Sigmoid colon (tissue), 7 donors: ENCODE results near the gene CMC1. TPM values are rescaled to one million over a fixed set of nuclear protein-coding genes. Genes with fewer than 3 reads are reported as not detected.

Experiments
- DNase-seq: peaks from one replicate; pipeline ENCODE4 v3.0.0-alpha.2; 2019
- H3K27ac ChIP-seq, 4 donors: fragments of 200-600 bp; sonication (generic); one replicate each; pipeline ENCODE4 v1.5.1; 2016 to 2019; ENCODE audit warnings: mild to moderate bottlenecking in 1 of 4
- H3K27me3 ChIP-seq, 3 donors: fragments of 200-600 bp; sonication (generic); one replicate each; pipeline ENCODE4 v1.5.1; 2019; ENCODE audit warnings: mild to moderate bottlenecking in 1 of 3
- H3K36me3 ChIP-seq, 4 donors: fragments of 200-600 bp; sonication (generic); one replicate each; pipeline ENCODE4 v1.5.1; 2016 to 2019
- H3K4me1 ChIP-seq, 4 donors: fragments of 200-600 bp; sonication (generic); one replicate each; pipeline ENCODE4 v1.5.1; 2017 to 2019
- H3K4me3 ChIP-seq, 4 donors: fragments of 200-600 bp; sonication (generic); one replicate each; pipeline ENCODE4 v1.5.1; 2017 to 2019; ENCODE audit warnings: mild to moderate bottlenecking in 2 of 4, moderate library complexity in 1 of 4
- H3K9me3 ChIP-seq, 4 donors: fragments of 200-600 bp in 3 of 4; sonication (generic) in 3 of 4; one replicate each; pipeline versions ENCODE4 v1.5.1 to v1.6.1; 2013 to 2019
- CTCF ChIP-seq, 4 experiments: fragments of 450-650 bp in 3 of 4; fragments of 200-600 bp in 1 of 4; IDR thresholded peaks; one replicate each; pipeline ENCODE4 v1.5.1; 2016 to 2019; ENCODE audit warnings: antibody characterized with exemption in 4 of 4, mild to moderate bottlenecking in 3 of 4, moderate library complexity in 2 of 4
- EP300 ChIP-seq, 4 donors: sonication (generic); formaldehyde crosslinking; IDR thresholded peaks; one replicate each; pipeline ENCODE4 v1.6.1; 2017; ENCODE audit warnings: antibody characterized with exemption in 4 of 4
- POLR2A ChIP-seq, 2 donors: fragments of 450-650 bp; IDR thresholded peaks; one replicate each; pipeline ENCODE4 v1.6.1; 2016; ENCODE audit warnings: antibody characterized with exemption in 2 of 2, mild to moderate bottlenecking in 2 of 2, moderate library complexity in 2 of 2
- POLR2AphosphoS5 ChIP-seq, 4 donors: sonication (generic); formaldehyde crosslinking; IDR thresholded peaks; one replicate each; pipeline ENCODE4 v1.6.1; 2017; ENCODE audit warnings: antibody characterized with exemption in 4 of 4
- WGBS, 2 donors: extraction: QIAGEN DNeasy Blood & Tissue Kit; methylation state at CpG; one replicate each; pipeline ENCODE4 v1.1.7; 2013; 5-methylcytosine and 5-hydroxymethylcytosine counted together
- intact Hi-C: fragments of 100-400 bp; cut with DNase I; formaldehyde crosslinking; loops from one replicate; pipeline ENCODE4 v1.15.1; 2023
- polyA plus RNA-seq, 3 donors: library from polyadenylated mRNA; stranded (reverse); fragments of 200-250 nt; gene quantifications; one replicate each; pipeline ENCODE4 v1.2.3, GENCODE V29; 2013
- total RNA-seq, 4 donors: library from RNA; depleted of rRNA; stranded (reverse); fragments of >200 nt; gene quantifications; one replicate each; pipeline ENCODE4 v1.1.0, GENCODE V29; 2016
- donor health status: healthy with polysubstance abuse.
- donor health status: Bipolar disorder and iron deficiency.
- donor health status: healthy.

The CMC1 gene
- total and polyA plus RNA-seq, 7 donors = 6.1 to 111 (median 16.9) TPM

- H3K27ac ChIP-seq = no peak overlapping the region
- intact Hi-C loops = no loop called here
- H3K27me3 ChIP-seq = no peaks in the 10 kb centered on the region
- no peak for DNase-seq
- H3K4me3 ChIP-seq = no peak overlapping the region
- TF ChIP-seq CTCF (IDR thresholded peaks at IDR 0.05) (no peak), POLR2AphosphoS5 (IDR thresholded peaks at IDR 0.05) (no peak), POLR2A (IDR thresholded peaks at IDR 0.05) (no peak), EP300 (IDR thresholded peaks at IDR 0.05) (no peak)
- H3K36me3 ChIP-seq = no peaks in the 10 kb centered on the region
- H3K9me3 ChIP-seq = peaks cover 0 to 12% (median 7%) of the 10 kb centered on the region in 4 donors
- 94% methylated on average over 3 of the region's 3 CpGs for WGBS, 2 donors
- no peaks in the 10 kb centered on the region for H3K4me1 ChIP-seq
These were observed 26.0 kb upstream of the CMC1 start for GRCh38 chr3:28215407-28215806.

DNA sequence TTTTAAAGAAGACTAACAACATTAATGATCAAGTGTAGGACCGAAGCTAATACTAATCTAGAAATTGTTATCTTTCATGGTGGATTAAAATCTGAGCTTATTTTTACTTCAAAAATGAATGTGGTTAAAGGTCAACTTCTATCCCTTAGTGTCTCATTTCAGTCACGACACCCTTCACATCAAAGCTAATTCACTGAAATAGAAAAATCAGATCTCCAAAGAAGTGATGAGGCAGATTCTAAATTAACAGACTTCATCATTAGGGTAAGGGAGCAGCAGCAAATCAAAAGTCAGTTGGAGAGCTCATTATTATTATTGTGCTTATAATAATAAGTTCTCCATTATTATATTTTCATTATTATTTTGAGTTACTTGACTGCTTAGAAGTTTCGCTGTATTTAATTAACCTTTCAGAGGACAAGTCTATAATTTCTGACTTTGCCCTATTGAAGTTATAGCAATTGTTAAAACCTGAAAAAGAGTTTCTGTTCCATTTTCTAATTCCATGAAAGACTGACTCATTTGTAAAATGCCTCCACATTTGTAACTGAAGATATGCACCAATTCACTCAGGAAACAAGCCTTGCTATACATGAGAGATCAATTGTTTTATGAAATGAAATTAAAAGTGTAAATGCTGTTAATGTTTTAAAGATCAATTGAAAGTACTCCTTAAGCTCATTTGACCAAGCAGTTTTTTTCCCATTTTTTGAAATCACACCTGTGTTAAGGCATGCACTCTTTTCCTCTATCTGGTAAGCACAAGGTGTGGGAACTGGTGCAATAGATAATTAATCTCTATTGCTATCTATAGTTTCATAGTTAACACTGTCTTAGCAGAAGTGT is 23.1 kb upstream of the CMC1 start:
- no peak for DNase-seq
- Histone ChIP-seq H3K27ac (no peak overlapping the region), H3K4me3 (no peak overlapping the region), H3K36me3 (no peaks in the 10 kb centered on the region), H3K27me3 (no peaks in the 10 kb centered on the region), H3K9me3 (peaks cover 0 to 9% (median 7%) of the 10 kb centered on the region in 4 donors), H3K4me1 (no peaks in the 10 kb centered on the region)
- TF ChIP-seq POLR2AphosphoS5 (IDR thresholded peaks at IDR 0.05) = no peak
- no peak for TF ChIP-seq EP300 (IDR thresholded peaks at IDR 0.05)
- no peak for TF ChIP-seq CTCF (IDR thresholded peaks at IDR 0.05)
- no peak for TF ChIP-seq POLR2A (IDR thresholded peaks at IDR 0.05)
- intact Hi-C loops = no loop called here
- WGBS, 2 donors = 76 to 89% methylated on average over 3 of the region's 3 CpGs

DNA sequence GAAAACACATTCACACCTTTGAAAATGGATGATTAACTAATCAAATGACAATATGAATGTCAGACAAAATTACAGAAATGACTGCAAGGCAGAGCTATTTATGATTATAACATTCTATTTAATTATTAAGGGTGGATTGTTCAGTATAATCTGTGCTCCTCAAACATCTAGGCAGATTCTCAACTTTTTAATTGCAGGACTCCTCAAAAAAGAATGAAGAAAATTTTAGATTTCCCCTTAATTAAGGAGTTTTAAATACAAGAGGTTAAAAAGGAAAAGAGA is 22.6 kb upstream of the CMC1 start:
- DNase-seq = no peak

GRCh38 chr3:28224430-28224829 is 17.0 kb upstream of the CMC1 start:
- Histone ChIP-seq H3K4me1 (no peaks in the 10 kb centered on the region), H3K36me3 (no peaks in the 10 kb centered on the region), H3K4me3 (no peak overlapping the region), H3K27ac (no peak overlapping the region), H3K27me3 (no peaks in the 10 kb centered on the region), H3K9me3 (no peaks in the 10 kb centered on the region)
- no peak for TF ChIP-seq EP300 (IDR thresholded peaks at IDR 0.05)
- no peak for TF ChIP-seq CTCF (IDR thresholded peaks at IDR 0.05)
- TF ChIP-seq POLR2AphosphoS5 (IDR thresholded peaks at IDR 0.05) = no peak
- no peak for TF ChIP-seq POLR2A (IDR thresholded peaks at IDR 0.05)
- DNase-seq = no peak
- WGBS, 2 donors = 89 to 90% methylated on average over 4 of the region's 4 CpGs
- intact Hi-C loops = no loop called here

More for the DNA sequence above, 22.6 kb upstream of the CMC1 start:
- Histone ChIP-seq H3K4me3 (no peak overlapping the region), H3K9me3 (peaks cover 0 to 7% (median 4%) of the 10 kb centered on the region in 4 donors), H3K4me1 (no peaks in the 10 kb centered on the region), H3K36me3 (no peaks in the 10 kb centered on the region), H3K27ac (no peak overlapping the region), H3K27me3 (no peaks in the 10 kb centered on the region)
- TF ChIP-seq CTCF (IDR thresholded peaks at IDR 0.05) (no peak), POLR2AphosphoS5 (IDR thresholded peaks at IDR 0.05) (no peak), POLR2A (IDR thresholded peaks at IDR 0.05) (no peak), EP300 (IDR thresholded peaks at IDR 0.05) (no peak)
- intact Hi-C loops = no loop called here

DNA sequence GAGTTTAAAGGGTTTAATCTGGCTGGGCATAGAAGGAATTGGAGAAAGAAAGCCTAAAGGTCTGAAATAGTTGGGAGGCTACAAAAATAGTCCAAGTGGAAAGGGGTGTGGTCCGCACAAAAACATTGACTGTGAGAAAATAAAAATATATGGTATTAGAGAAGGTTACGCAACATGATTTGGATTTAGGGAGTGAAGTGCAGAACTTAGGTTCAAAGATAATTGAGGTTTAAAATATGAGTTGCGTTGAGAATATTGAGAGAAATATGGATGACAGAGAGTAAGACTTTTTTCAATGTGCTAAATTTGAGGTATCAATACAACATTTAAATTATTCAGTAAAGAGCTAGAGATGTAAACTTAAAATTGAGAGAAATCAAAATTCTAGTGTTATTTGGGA is 15.4 kb upstream of the CMC1 start:
- H3K4me1 ChIP-seq = no peaks in the 10 kb centered on the region
- H3K27me3 ChIP-seq = no peaks in the 10 kb centered on the region
- intact Hi-C loops = no loop called here
- TF ChIP-seq POLR2A (IDR thresholded peaks at IDR 0.05) (no peak), POLR2AphosphoS5 (IDR thresholded peaks at IDR 0.05) (no peak), EP300 (IDR thresholded peaks at IDR 0.05) (no peak), CTCF (IDR thresholded peaks at IDR 0.05) (no peak)
- H3K27ac ChIP-seq = no peak overlapping the region
- 96 to 97% methylated on average over 3 of the region's 3 CpGs for WGBS, 2 donors
- no peak overlapping the region for H3K4me3 ChIP-seq
- no peaks in the 10 kb centered on the region for H3K9me3 ChIP-seq
- DNase-seq = no peak
- H3K36me3 ChIP-seq = no peaks in the 10 kb centered on the region
